Tibial artery (tissue), 4 donors: Measurements from ENCODE around the gene MDN1.
"Not testable (repeated sequence)": the region's sequence is repeated elsewhere in the genome, so short reads cannot be mapped to it uniquely, and the experiment has no call there.

Source experiments
- DNase-seq, 2 donors: peaks; one replicate each; pipeline ENCODE4 v3.0.0-alpha.2; 2019
- H3K27ac ChIP-seq, 2 donors: fragments of 200-600 bp; sonication (generic) in 1 of 2; 1 replicate in 1 of 2; 2 replicates in 1 of 2; pipeline ENCODE4 v1.5.1; 2018 to 2019; ENCODE audit warnings: mild to moderate bottlenecking in 1 of 2
- H3K27me3 ChIP-seq, 2 donors: fragments of 200-600 bp; sonication (generic) in 1 of 2; one replicate each; pipeline versions ENCODE4 v1.5.1 to v1.6.0; 2016 to 2019
- H3K36me3 ChIP-seq, 3 donors: fragments of 200-600 bp; sonication (generic) in 2 of 3; one replicate each; pipeline ENCODE4 v1.5.1; 2016 to 2019; ENCODE audit warnings: mild to moderate bottlenecking in 2 of 3
- H3K4me1 ChIP-seq, 4 donors: fragments of 200-600 bp; sonication (generic) in 2 of 4; 1 replicate in 3 of 4; 2 replicates in 1 of 4; pipeline ENCODE4 v1.5.1; 2016 to 2019
- H3K4me3 ChIP-seq, 2 donors: fragments of 200-600 bp; sonication (generic) in 1 of 2; 1 replicate in 1 of 2; 2 replicates in 1 of 2; pipeline ENCODE4 v1.5.1; 2018 to 2019; ENCODE audit warnings: mild to moderate bottlenecking in 2 of 2
- H3K9me3 ChIP-seq, 3 donors: fragments of 200-600 bp; sonication (generic) in 1 of 3; one replicate each; pipeline ENCODE4 v1.5.1; 2016 to 2019
- intact Hi-C: fragments of 100-400 bp; cut with DNase I; formaldehyde crosslinking; loops from one replicate; pipeline ENCODE4 v1.15.0; 2023; ENCODE audit warnings: low total_unique reads
- TF ChIP-seq, protein P1 (sequence below), 2 experiments: fragments of 200-600 bp in 1 of 2; fragments of 450-650 bp in 1 of 2; IDR thresholded peaks; one replicate each; pipeline ENCODE4 v1.5.1; 2017 to 2019; ENCODE audit warnings: antibody characterized with exemption in 2 of 2, mild to moderate bottlenecking in 1 of 2, moderate library complexity in 1 of 2

Gene MDN1

DNA sequence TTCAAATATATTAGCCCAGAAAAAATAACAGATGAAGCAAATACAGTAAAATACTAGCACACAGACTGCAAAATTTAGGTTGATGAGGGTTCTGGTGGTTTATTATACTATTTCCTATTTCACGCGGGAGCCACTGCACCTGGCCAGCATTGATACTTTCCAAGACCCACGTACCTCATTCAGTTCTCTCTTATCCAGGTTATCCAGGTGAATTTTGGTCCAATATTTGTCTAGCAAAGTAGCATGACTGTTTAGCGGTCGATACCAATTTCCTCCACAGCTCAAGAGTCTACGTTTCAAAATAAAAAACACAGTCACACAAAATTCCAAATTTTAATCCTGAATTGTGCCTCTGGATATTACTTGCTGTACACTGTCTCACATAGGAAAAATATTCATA, 34.8 kb downstream of the MDN1 start:
- TF ChIP-seq, protein P1, sequence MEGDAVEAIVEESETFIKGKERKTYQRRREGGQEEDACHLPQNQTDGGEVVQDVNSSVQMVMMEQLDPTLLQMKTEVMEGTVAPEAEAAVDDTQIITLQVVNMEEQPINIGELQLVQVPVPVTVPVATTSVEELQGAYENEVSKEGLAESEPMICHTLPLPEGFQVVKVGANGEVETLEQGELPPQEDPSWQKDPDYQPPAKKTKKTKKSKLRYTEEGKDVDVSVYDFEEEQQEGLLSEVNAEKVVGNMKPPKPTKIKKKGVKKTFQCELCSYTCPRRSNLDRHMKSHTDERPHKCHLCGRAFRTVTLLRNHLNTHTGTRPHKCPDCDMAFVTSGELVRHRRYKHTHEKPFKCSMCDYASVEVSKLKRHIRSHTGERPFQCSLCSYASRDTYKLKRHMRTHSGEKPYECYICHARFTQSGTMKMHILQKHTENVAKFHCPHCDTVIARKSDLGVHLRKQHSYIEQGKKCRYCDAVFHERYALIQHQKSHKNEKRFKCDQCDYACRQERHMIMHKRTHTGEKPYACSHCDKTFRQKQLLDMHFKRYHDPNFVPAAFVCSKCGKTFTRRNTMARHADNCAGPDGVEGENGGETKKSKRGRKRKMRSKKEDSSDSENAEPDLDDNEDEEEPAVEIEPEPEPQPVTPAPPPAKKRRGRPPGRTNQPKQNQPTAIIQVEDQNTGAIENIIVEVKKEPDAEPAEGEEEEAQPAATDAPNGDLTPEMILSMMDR (IDR thresholded peaks at IDR 0.05), result no peak
- Histone ChIP-seq H3K9me3 (peaks cover 0 to 2% (median 0%) of the 10 kb centered on the region in 3 donors), H3K4me1 (no peaks in the 10 kb centered on the region), H3K4me3 (no peak overlapping the region), H3K36me3 (peaks cover 65 to 98% (median 90%) of the 10 kb centered on the region in 3 donors), H3K27me3 (no peaks in the 10 kb centered on the region), H3K27ac (no peak overlapping the region)
- intact Hi-C loops, result no loop called here
- DNase-seq, result no peak

DNA sequence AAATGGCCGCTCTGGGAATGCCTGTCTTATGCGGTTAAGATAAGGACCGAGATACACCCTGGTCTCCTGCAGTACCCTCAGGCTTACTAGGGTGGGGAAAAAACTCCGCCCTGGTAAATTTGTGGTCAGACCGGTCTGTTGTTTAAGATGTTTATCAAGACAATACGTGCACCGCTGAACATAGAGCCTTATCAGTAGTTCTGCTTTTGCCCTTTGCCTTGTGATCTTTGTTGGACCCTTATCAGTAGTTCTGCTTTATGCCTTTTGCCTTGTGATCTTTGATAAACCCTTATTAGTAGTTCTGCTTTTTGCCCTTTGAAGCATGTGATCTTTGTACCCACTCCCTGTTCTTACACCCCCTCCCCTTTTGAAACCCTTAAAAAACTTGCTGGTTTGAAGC, 36.3 kb downstream of the MDN1 start:
- intact Hi-C loops, DNase-seq, H3K27ac ChIP-seq: not testable (repeated sequence)

DNA sequence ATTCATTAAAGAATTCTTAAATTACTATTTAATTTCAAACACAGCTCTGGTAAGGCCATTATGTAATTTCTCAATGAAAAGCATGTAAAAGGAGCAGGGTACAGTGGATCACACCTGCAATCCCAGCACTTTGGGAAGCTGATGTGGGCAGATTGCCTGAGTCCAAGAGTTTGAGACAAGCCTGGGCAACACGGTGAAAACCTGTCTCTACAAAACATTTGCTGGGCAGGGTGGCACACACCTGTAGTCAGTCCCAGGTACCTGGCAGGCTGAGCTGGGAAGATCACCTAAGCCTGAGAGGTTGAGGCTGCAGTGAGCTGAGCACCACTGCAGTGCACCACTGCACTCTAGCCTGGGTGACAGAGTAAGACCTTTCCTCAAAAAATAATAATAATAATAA, 37.4 kb downstream of the MDN1 start:
- no peak overlapping the region for H3K27ac ChIP-seq
- TF ChIP-seq, protein P1 (IDR thresholded peaks at IDR 0.05), result no peak
- H3K36me3 ChIP-seq, result peaks cover 65 to 79% (median 72%) of the 10 kb centered on the region in 3 donors
- no peak overlapping the region for H3K4me3 ChIP-seq
- H3K27me3 ChIP-seq, result no peaks in the 10 kb centered on the region
- intact Hi-C loops, result no loop called here
- H3K4me1 ChIP-seq, result no peaks in the 10 kb centered on the region
- H3K9me3 ChIP-seq, result peaks cover 0 to 2% (median 0%) of the 10 kb centered on the region in 3 donors
- no peak for DNase-seq

More for the DNA sequence above, 36.3 kb downstream of the MDN1 start:
- peaks cover 65 to 89% (median 83%) of the 10 kb centered on the region in 3 donors for H3K36me3 ChIP-seq
- H3K9me3 ChIP-seq, H3K4me1 ChIP-seq, H3K4me3 ChIP-seq, H3K27me3 ChIP-seq: not testable (repeated sequence)

DNA sequence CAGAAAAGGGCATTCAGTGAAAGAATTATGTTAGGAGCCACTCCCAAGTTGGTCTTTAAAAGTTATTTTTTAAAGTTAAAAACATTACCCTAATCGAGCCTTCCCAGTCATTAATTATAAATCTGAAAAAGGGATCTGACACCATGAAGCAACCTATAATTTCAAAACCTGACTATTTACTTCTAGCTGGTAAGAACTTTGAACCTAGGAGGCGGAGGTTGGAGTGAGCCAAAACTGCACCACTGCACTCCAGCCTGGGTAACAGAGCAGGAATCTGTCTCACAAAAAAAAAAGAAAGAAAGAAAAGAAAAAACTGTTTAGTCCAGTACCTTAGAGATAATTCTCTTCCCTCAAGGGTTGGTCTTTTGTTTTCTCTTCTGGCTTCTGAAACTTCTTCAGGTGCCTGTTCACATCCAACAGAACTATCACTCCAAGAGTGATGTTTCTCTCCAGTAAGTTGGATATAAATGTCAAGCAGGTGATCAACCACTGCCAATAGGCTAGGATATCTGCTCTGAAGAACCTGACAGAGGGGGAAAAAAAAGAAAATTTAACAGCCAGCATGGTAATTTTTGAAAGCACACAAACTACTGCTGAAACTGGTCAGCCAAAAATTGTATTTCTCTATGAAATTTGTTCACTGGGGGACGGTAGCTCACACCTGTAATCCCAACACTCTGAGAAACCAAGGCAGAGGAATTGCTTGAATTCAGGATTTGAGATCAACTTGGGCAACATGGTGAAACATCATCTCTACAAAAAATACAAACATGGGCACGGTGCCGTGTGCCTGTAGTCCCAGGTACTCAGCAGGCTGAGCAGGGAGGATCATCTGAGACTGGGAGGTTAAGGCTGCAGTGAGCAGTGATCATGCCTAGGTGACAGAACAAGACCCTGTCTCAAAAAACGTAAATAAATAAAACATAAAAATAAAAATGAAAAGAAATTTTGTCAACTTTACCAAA, 38.2 kb downstream of the MDN1 start:
- H3K27me3 ChIP-seq, result no peaks in the 10 kb centered on the region
- H3K36me3 ChIP-seq, result peaks cover 63 to 74% (median 73%) of the 10 kb centered on the region in 3 donors
- peaks cover 0 to 2% (median 0%) of the 10 kb centered on the region in 3 donors for H3K9me3 ChIP-seq
- intact Hi-C loops, result no loop called here
- DNase-seq, result no peak
- no peak overlapping the region for H3K4me3 ChIP-seq
- H3K27ac ChIP-seq, result no peak overlapping the region
- TF ChIP-seq, protein P1 (IDR thresholded peaks at IDR 0.05), result no peak
- H3K4me1 ChIP-seq, result no peaks in the 10 kb centered on the region

DNA sequence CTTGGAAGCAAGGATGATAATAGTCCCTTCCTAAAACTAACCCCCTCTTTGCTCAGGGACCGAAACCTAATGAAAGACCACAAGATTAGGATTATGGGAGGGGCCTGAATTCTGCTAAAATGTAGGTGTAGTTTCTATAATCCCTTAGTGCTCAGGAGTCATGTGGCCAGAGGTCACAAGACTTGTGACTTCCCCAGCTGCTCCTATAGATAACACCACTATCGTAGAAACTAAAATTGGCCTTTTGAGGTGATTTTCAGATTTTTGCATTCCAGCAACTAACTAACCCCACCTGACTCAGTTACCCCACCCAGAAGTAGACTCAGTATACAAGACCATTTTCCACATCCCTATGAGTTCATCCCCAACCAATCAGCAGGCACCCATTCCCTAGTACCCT, 42.1 kb downstream of the MDN1 start:
- no peaks in the 10 kb centered on the region for H3K4me1 ChIP-seq
- no peak overlapping the region for H3K27ac ChIP-seq
- H3K9me3 ChIP-seq, result no peaks in the 10 kb centered on the region
- no peak for DNase-seq
- intact Hi-C loops, result no loop called here
- H3K27me3 ChIP-seq, result no peaks in the 10 kb centered on the region
- H3K36me3 ChIP-seq, result peaks cover 46 to 74% (median 68%) of the 10 kb centered on the region in 3 donors
- TF ChIP-seq, protein P1 (IDR thresholded peaks at IDR 0.05), result no peak
- no peak overlapping the region for H3K4me3 ChIP-seq

DNA sequence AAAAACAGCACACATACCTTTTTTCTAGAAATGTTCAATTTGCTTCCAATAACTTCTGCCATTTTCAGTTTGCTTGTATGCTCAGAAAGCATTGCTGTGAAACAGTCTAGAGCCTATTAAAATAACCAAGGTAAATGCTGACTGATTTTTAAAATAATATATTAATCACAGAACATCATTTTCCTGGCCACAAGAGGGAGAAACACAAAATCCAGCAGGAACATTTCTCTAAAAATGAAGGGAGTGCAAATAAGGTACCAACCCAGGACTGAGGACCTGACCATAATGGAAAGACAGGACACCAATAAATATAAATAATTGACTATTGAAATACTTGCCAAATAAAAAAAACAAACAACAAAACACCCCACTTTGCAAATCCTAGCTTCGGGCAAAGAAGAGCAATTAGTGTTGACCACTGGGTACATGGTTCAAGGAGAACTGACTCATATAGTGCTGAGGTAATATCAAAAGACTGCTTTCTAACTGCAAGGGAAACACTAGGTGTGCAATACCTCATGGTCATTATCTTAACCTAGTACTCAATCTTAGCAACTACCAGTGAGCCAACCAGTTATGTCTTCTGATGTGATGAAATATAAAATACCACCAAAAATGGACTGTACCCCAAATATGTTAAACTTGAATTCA, 42.9 kb downstream of the MDN1 start:
- DNase-seq, result no peak
- Histone ChIP-seq H3K27me3 (no peaks in the 10 kb centered on the region), H3K4me3 (no peak overlapping the region), H3K9me3 (no peaks in the 10 kb centered on the region), H3K4me1 (no peaks in the 10 kb centered on the region), H3K27ac (no peak overlapping the region), H3K36me3 (peaks cover 45 to 76% (median 71%) of the 10 kb centered on the region in 3 donors)
- TF ChIP-seq, protein P1 (IDR thresholded peaks at IDR 0.05), result no peak
- intact Hi-C loops, result no loop called here
